Endothelial cell of umbilical vein (primary cell): Measurements from ENCODE around the gene PRR5L. TPM values are rescaled to one million over a fixed set of nuclear protein-coding genes. Genes with fewer than 3 reads are reported as not detected.

Experiments
- BruUV-seq: library from RNA; stranded (reverse); fragments of 400-500 nt; replicated peaks from 2 replicates; lab custom pipeline; 2021; lab: Mats Ljungman, UMichigan
- CTCF ChIA-PET: fragments of 300-600, 350-600 bp; sonication (Branson Sonifier 250); formaldehyde crosslinking; loops from one replicate; lab custom pipeline; 2021; ENCODE audit warnings: antibody characterized with exemption, inconsistent platforms; lab: Charles Lee
- POLR2A ChIA-PET: fragments of 300-600, 350-600 bp; sonication (Branson Sonifier 250); formaldehyde crosslinking; loops from one replicate; lab custom pipeline; 2021; ENCODE audit warnings: antibody characterized with exemption, inconsistent platforms; lab: Charles Lee
- DNase-seq: peaks from one replicate; pipeline ENCODE4 v3.0.0-alpha.2; 2011; ENCODE audit warnings: low read depth, low spot score
- FAIRE-seq: peaks from 2 replicates; lab custom pipeline; 2011; peaks lifted over from hg19 to GRCh38; lab: Jason Lieb, UNC
- H2AFZ ChIP-seq: 2 replicates; pipeline ENCODE4 v1.6.0; 2012; ENCODE audit warnings: low read depth, low read length, control low read depth, inconsistent platforms
- H3K27ac ChIP-seq: 2 replicates; pipeline ENCODE4 v1.5.1; 2011; ENCODE audit warnings: low read depth, mild to moderate bottlenecking, control low read depth, low read length, moderate library complexity; ENCODE audit not compliant: insufficient read depth
- H3K27me3 ChIP-seq, 2 experiments: 2 replicates each; pipeline versions ENCODE4 v1.6.0 to v1.6.1; 2011; ENCODE audit warnings: low read length in 2 of 2, mixed read lengths in 1 of 2; ENCODE audit not compliant: control insufficient read depth in 2 of 2, insufficient read depth in 2 of 2
- H3K36me3 ChIP-seq, 2 experiments: 2 replicates in 1 of 2; 3 replicates in 1 of 2; pipeline ENCODE4 v1.5.1; 2011; ENCODE audit warnings: low read length in 2 of 2, mild to moderate bottlenecking in 1 of 2, moderate library complexity in 1 of 2; ENCODE audit not compliant: control insufficient read depth in 2 of 2, insufficient read depth in 2 of 2; ENCODE audit errors: extremely low read depth in 1 of 2
- H3K4me1 ChIP-seq: 3 replicates; pipeline ENCODE4 v1.5.1; 2011; ENCODE audit warnings: mild to moderate bottlenecking, low read length; ENCODE audit not compliant: control insufficient read depth, insufficient read depth; ENCODE audit errors: extremely low read depth
- H3K4me2 ChIP-seq: 2 replicates; pipeline ENCODE4 v1.6.1; 2011; ENCODE audit warnings: low read length, control low read depth, mixed read lengths; ENCODE audit not compliant: insufficient read depth
- H3K4me3 ChIP-seq, 3 experiments: fragments of 200-600 bp in 1 of 3; sonication (generic), shearing (Covaris generic) in 1 of 3; replicated peaks in 1 of 3; 2 replicates each; pipeline ENCODE4 v1.5.1; 2011 to 2016; ENCODE audit warnings: control low read depth in 3 of 3, low read length in 3 of 3, mild to moderate bottlenecking in 2 of 3, inconsistent platforms in 1 of 3, low read depth in 1 of 3, moderate library complexity in 1 of 3; ENCODE audit not compliant: insufficient read depth in 1 of 3
- H3K79me2 ChIP-seq: 2 replicates; pipeline ENCODE4 v1.6.0; 2012; ENCODE audit warnings: low read length, inconsistent platforms; ENCODE audit not compliant: control insufficient read depth, insufficient read depth
- H3K9ac ChIP-seq: replicated peaks from 2 replicates; pipeline ENCODE3; 2011; ENCODE audit warnings: low read length, control low read depth; ENCODE audit not compliant: insufficient read depth; ENCODE audit errors: extremely low read depth
- H3K9me1 ChIP-seq: replicated peaks from 3 replicates; pipeline ENCODE4 v1.6.0; 2011; ENCODE audit warnings: mild to moderate bottlenecking, low read length; ENCODE audit not compliant: control insufficient read depth, insufficient read depth; ENCODE audit errors: extremely low read depth
- H3K9me3 ChIP-seq: replicated peaks from 2 replicates; pipeline ENCODE4 v1.5.1; 2012; ENCODE audit warnings: low read length, inconsistent platforms; ENCODE audit not compliant: control insufficient read depth, insufficient read depth
- H4K20me1 ChIP-seq: replicated peaks from 2 replicates; pipeline ENCODE3; 2011; ENCODE audit warnings: mild to moderate bottlenecking, low read length; ENCODE audit not compliant: control insufficient read depth, insufficient read depth; ENCODE audit errors: extremely low read depth
- EZH2 ChIP-seq: IDR thresholded peaks from 2 replicates; pipeline ENCODE4 v1.6.1; 2012; ENCODE audit warnings: borderline replicate concordance, low read depth, mild to moderate bottlenecking, moderate library complexity, low read length, inconsistent platforms; ENCODE audit not compliant: severe bottlenecking
- FOS ChIP-seq: IDR thresholded peaks from 2 replicates; pipeline ENCODE4 v1.6.1; 2011; ENCODE audit warnings: mild to moderate bottlenecking, low read length, moderate library complexity, borderline replicate concordance; ENCODE audit not compliant: insufficient read depth
- GATA2 ChIP-seq: IDR thresholded peaks from 2 replicates; pipeline ENCODE4 v1.7.0; 2011; ENCODE audit warnings: low read depth, mild to moderate bottlenecking, moderate library complexity, mixed read lengths, low read length; ENCODE audit not compliant: insufficient read length, insufficient read depth
- JUN ChIP-seq: IDR thresholded peaks from 2 replicates; pipeline ENCODE4 v1.6.1; 2011; ENCODE audit warnings: borderline replicate concordance, low read depth; ENCODE audit not compliant: insufficient read length, insufficient read depth
- MYC ChIP-seq: IDR thresholded peaks from one replicate; pipeline ENCODE4 v1.6.1; 2011; ENCODE audit warnings: mild to moderate bottlenecking, low read depth, low read length
- POLR2A ChIP-seq: IDR thresholded peaks from 2 replicates; pipeline ENCODE4 v1.6.1; 2012; ENCODE audit warnings: low read depth, mild to moderate bottlenecking, control low read depth, low read length
- POLR2AphosphoS5 ChIP-seq: IDR thresholded peaks from 2 replicates; pipeline ENCODE4 v1.6.1; 2012; ENCODE audit warnings: low read depth, mild to moderate bottlenecking, control low read depth, low read length, moderate library complexity; ENCODE audit not compliant: insufficient read depth
- dilution Hi-C: fragments of 300-500 bp; cut with MboI; formaldehyde crosslinking; loops from one replicate; pipeline ENCODE4 v1.15.0; 2019; ENCODE audit warnings: low sequenced_read_pairs; ENCODE audit not compliant: extremely low pct_ligation_motif_present
- intact Hi-C: fragments of 100-400 bp; cut with micrococcal nuclease; formaldehyde crosslinking; loops from one replicate; pipeline ENCODE4 v1.10.0; 2022
- polyA plus RNA-seq, 4 experiments: library from polyadenylated mRNA; depleted of rRNA in 3 of 4; stranded (reverse) in 3 of 4; unstranded in 1 of 4; fragments of >200 nt; gene quantifications; 2 replicates each; pipeline versions ENCODE4 v1.2.1 to v1.2.3, GENCODE V29; 2011 to 2012; ENCODE audit warnings: missing spikeins in 1 of 4
- total RNA-seq: library from RNA; stranded (reverse); gene quantifications from 2 replicates; pipeline ENCODE4 v1.2.3, GENCODE V29; 2021
- TF ChIP-seq, protein P1 (sequence below), 2 donors: IDR thresholded peaks; 1 replicate in 1 of 2; 2 replicates in 1 of 2; pipeline ENCODE4 v1.5.1; 2011; ENCODE audit warnings: low read length in 2 of 2, mild to moderate bottlenecking in 2 of 2, moderate library complexity in 2 of 2, control low read depth in 1 of 2, inconsistent platforms in 1 of 2, low read depth in 1 of 2; ENCODE audit not compliant: insufficient read depth in 1 of 2; ENCODE audit errors: extremely low read depth in 1 of 2
- TF ChIP-seq, protein P2 (sequence below): IDR thresholded peaks from 2 replicates; pipeline ENCODE4 v1.6.1; 2011; ENCODE audit not compliant: insufficient read depth, insufficient read length

PRR5L gene
- total and polyA plus RNA-seq, 2 donors (not counting 3 experiments of a cell fraction or from before 2014, with no cell fraction given): 2.5 to 6.1 TPM

DNA sequence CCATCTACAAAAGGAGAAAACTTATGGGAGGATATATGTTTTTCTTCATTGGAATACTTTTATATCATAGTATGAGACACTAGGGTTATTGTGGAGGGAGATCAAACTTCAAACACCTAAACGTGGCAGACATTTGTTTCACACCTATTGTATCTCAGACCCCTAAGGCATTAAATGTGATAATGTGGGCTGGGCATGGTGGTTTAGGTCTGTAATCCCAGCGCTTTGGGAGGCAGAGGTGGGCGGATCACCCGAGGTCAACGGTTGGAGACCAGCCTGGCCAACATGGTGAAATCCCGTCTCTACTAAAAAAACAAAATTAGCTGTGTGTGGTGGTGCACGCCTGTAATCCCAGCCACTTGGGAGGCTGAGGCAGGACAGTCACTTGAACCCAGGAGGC is 75.5 kb downstream of the PRR5L start:
- H3K27ac ChIP-seq: no peak overlapping the region
- no peaks in the 10 kb centered on the region for H4K20me1 ChIP-seq
- DNase-seq (no peak), FAIRE-seq (no peak)
- no peak for TF ChIP-seq EZH2
- no peak for TF ChIP-seq GATA2
- TF ChIP-seq JUN: no peak
- intact Hi-C loops (no loop called here), dilution Hi-C loops (no loop called here)
- H3K9me1 ChIP-seq: no peaks in the 10 kb centered on the region
- no peaks in the 10 kb centered on the region for H3K36me3 ChIP-seq
- no peak overlapping the region for H3K4me2 ChIP-seq
- BruUV-seq: no TSS peak
- peaks cover 12 to 15% of the 10 kb centered on the region in 2 experiments for H3K27me3 ChIP-seq
- H3K9ac ChIP-seq: no peak overlapping the region
- H3K79me2 ChIP-seq: no peaks in the 10 kb centered on the region
- ChIA-PET CTCF (no interaction called here), POLR2A (no interaction called here)
- H3K9me3 ChIP-seq: no peaks in the 10 kb centered on the region
- H2AFZ ChIP-seq: no peak overlapping the region
- no peaks in the 10 kb centered on the region for H3K4me1 ChIP-seq
- no peak overlapping the region for H3K4me3 ChIP-seq

DNA sequence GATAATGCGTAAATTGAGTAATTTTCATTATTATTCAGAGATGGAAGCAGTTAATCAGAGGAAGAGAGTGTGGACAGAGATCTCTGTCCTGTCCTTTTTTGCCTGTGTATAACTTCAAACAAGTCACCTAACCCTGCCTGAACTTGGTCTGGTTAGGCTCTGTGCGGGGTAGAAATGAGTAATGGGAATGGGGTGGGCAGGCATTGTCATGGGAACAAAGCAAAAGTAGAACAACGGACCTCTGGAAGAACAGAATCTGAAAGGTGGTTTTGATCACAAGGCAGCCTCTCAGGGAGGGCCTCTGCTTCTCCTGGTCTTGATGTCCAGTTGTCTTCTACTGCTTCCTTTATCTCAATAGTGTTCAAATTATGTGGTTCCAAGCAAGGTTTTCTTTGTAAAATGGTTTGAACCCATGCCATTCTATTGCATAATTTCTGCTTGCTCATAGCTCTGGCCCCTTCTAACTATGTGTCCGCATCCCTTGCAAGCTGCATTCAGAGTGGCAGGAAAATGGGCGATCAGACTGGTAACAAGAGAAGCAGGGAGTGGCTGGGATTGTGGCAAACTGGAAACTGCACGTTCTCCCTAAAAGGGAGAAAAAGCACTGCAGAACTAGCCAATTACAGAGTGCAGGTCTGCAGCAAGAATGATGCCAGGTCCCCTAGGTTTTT is 76.1 kb downstream of the PRR5L start:
- Histone ChIP-seq H3K4me3 (no peak overlapping the region), H3K27me3 (peaks cover 14% of the 10 kb centered on the region in 2 experiments), H3K4me2 (no peak overlapping the region), H4K20me1 (no peaks in the 10 kb centered on the region), H3K9me3 (no peaks in the 10 kb centered on the region), H3K27ac (no peak overlapping the region), H3K36me3 (no peaks in the 10 kb centered on the region), H3K9ac (no peak overlapping the region), H3K4me1 (peaks cover 3% of the 10 kb centered on the region), H2AFZ (no peak overlapping the region), H3K9me1 (no peaks in the 10 kb centered on the region), H3K79me2 (no peaks in the 10 kb centered on the region)
- ChIA-PET CTCF (interaction anchor here (1.1 kb wide), 2 partner anchors 8 to 23 kb away, joined by 3 read pairs; no protein-coding TSS in a partner anchor), POLR2A (no interaction called here)
- DNase-seq (no peak), FAIRE-seq (no peak)
- BruUV-seq: no TSS peak
- TF ChIP-seq POLR2A: no peak
- no peak for TF ChIP-seq JUN
- TF ChIP-seq, protein P1, sequence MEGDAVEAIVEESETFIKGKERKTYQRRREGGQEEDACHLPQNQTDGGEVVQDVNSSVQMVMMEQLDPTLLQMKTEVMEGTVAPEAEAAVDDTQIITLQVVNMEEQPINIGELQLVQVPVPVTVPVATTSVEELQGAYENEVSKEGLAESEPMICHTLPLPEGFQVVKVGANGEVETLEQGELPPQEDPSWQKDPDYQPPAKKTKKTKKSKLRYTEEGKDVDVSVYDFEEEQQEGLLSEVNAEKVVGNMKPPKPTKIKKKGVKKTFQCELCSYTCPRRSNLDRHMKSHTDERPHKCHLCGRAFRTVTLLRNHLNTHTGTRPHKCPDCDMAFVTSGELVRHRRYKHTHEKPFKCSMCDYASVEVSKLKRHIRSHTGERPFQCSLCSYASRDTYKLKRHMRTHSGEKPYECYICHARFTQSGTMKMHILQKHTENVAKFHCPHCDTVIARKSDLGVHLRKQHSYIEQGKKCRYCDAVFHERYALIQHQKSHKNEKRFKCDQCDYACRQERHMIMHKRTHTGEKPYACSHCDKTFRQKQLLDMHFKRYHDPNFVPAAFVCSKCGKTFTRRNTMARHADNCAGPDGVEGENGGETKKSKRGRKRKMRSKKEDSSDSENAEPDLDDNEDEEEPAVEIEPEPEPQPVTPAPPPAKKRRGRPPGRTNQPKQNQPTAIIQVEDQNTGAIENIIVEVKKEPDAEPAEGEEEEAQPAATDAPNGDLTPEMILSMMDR (IDR thresholded peaks at IDR 0.05; ENCODE audit: extremely low read depth in 1 of 2, insufficient read depth in 1 of 2, low read depth in 1 of 2, low read length in 2 of 2): no peak
- no peak for TF ChIP-seq MYC
- no peak for TF ChIP-seq FOS
- TF ChIP-seq POLR2AphosphoS5: no peak
- TF ChIP-seq, protein P2, sequence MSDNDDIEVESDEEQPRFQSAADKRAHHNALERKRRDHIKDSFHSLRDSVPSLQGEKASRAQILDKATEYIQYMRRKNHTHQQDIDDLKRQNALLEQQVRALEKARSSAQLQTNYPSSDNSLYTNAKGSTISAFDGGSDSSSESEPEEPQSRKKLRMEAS: no peak
- dilution Hi-C loops: no loop called here
- intact Hi-C loops: no loop called here
